ENCODE data around the gene DLG2. TPM values are rescaled to one million over a fixed set of nuclear protein-coding genes. Genes with fewer than 3 reads are reported as not detected.

DLG2 gene
- total and polyA plus RNA-seq, 11 donors, result 2.4 to 13.9 (median 7.1) TPM

- intact Hi-C loops (cut with DNase I), result loop anchor here in 1 of 10 donors (10.0 kb wide), 1 partner anchor 410 kb away; no protein-coding TSS in a partner anchor
- Histone ChIP-seq H3K9me3 (peaks cover 0 to 33% (median 0%) of the 10 kb centered on the region in 12 donors), H3K27me3 (no peaks in the 10 kb centered on the region), H3K4me3 (no peak overlapping the region), H3K36me3 (no peaks in the 10 kb centered on the region), H3K4me1 (no peaks in the 10 kb centered on the region), H3K27ac (no peak overlapping the region)
- DNase-seq (no peak), ATAC-seq (no peak)
- TF ChIP-seq CTCF (IDR thresholded peaks at IDR 0.05) (no peak), POLR2A (IDR thresholded peaks at IDR 0.05) (no peak)
- WGBS, 4 donors, result 76 to 92% (median 85%) methylated on average over 1 of the region's 1 CpG
Measured at GRCh38 chr11:83855237-83855636, 1771.9 kb downstream of the DLG2 start.

- DNase-seq (no peak), ATAC-seq (no peak)
- intact Hi-C loops (cut with DNase I), result loop anchor here in 1 of 10 donors (10.0 kb wide), 1 partner anchor 412 kb away; no protein-coding TSS in a partner anchor
- Histone ChIP-seq H3K9me3 (peaks cover 0 to 24% (median 0%) of the 10 kb centered on the region in 12 donors), H3K4me1 (no peaks in the 10 kb centered on the region), H3K4me3 (no peak overlapping the region), H3K27ac (no peak overlapping the region), H3K27me3 (no peaks in the 10 kb centered on the region), H3K36me3 (no peaks in the 10 kb centered on the region)
- TF ChIP-seq POLR2A (IDR thresholded peaks at IDR 0.05), result no peak
- TF ChIP-seq CTCF (IDR thresholded peaks at IDR 0.05), result no peak
- WGBS, 4 donors, result 68 to 80% (median 72%) methylated on average over 1 of the region's 1 CpG
Measured at GRCh38 chr11:83852775-83853442, 1774.2 kb downstream of the DLG2 start.

GRCh38 chr11:83852012-83852411 lies 1775.1 kb downstream of the DLG2 start:
- Histone ChIP-seq H3K4me1 (no peaks in the 10 kb centered on the region), H3K4me3 (no peak overlapping the region), H3K27ac (no peak overlapping the region), H3K9me3 (peaks cover 0 to 15% (median 0%) of the 10 kb centered on the region in 12 donors), H3K36me3 (no peaks in the 10 kb centered on the region), H3K27me3 (no peaks in the 10 kb centered on the region)
- WGBS, 4 donors, result 77 to 90% (median 83%) methylated on average over 3 of the region's 3 CpGs
- TF ChIP-seq CTCF (IDR thresholded peaks at IDR 0.05), result no peak
- TF ChIP-seq POLR2A (IDR thresholded peaks at IDR 0.05), result no peak
- ATAC-seq, result no peak
- no peak for DNase-seq
- intact Hi-C loops (cut with DNase I), result loop anchor here in 1 of 10 donors (10.0 kb wide), 1 partner anchor 413 kb away; no protein-coding TSS in a partner anchor

- 84 to 92% (median 89%) methylated on average over 6 of the region's 6 CpGs for WGBS, 4 donors
- no peaks in the 10 kb centered on the region for H3K4me1 ChIP-seq
- H3K9me3 ChIP-seq, result no peaks in the 10 kb centered on the region
- no peaks in the 10 kb centered on the region for H3K27me3 ChIP-seq
- no peak overlapping the region for H3K27ac ChIP-seq
- intact Hi-C loops (cut with DNase I), result no loop called here
- no peak overlapping the region for H3K4me3 ChIP-seq
- DNase-seq (no peak), ATAC-seq (no peak)
- H3K36me3 ChIP-seq, result no peaks in the 10 kb centered on the region
- TF ChIP-seq CTCF (IDR thresholded peaks at IDR 0.05) (no peak), POLR2A (IDR thresholded peaks at IDR 0.05) (no peak)
Measured at GRCh38 chr11:83847467-83848034, 1779.6 kb downstream of the DLG2 start.
